ENCODE data around the gene MYG1.

MYG1 gene

GRCh38 chr12:53298164-53298563 is 1.3 kb upstream of the MYG1 start:
- Histone ChIP-seq H3K27ac (ENCODE audit: extremely low read depth, low read depth, low read length) (no peak overlapping the region), H3K4me1 (ENCODE audit: control insufficient read depth, insufficient read depth, low read length) (peaks cover 4% of the 10 kb centered on the region), H3K9me3 (ENCODE audit: control insufficient read depth, insufficient read depth, low read depth, low read length) (no peaks in the 10 kb centered on the region), H3K36me3 (ENCODE audit: control insufficient read depth in 2 of 2, insufficient read depth in 1 of 2, low read length in 2 of 2) (peaks cover 44 to 65% of the 10 kb centered on the region in 2 experiments), H3K4me3 (ENCODE audit: low read depth, low read length) (no peak overlapping the region)
- ChIA-PET POLR2A (interaction anchor here (1.8 to 3.0 kb wide), 4 partner anchors 20 to 118 kb away, joined by 5 to 27 read pairs (median 6); partner anchors contain the start of genes AAAS, CSAD, SP1 and ZNF740), CTCF (interaction anchor here (0.7 to 2.7 kb wide), 9 partner anchors 10 to 232 kb away, joined by 3 to 31 read pairs (median 4); partner anchors contain the start of gene AAAS)
- TF ChIP-seq ZBTB20 (tag by site-specific recombination; IDR thresholded peaks at IDR 0.05): no peak
- TF ChIP-seq FEZF1 (tag by site-specific recombination; IDR thresholded peaks at IDR 0.05): no peak
- no peak for TF ChIP-seq ZNF596 (tag by site-specific recombination; IDR thresholded peaks at IDR 0.05)
- TF ChIP-seq ZNF155 (tag by site-specific recombination; IDR thresholded peaks at IDR 0.05): no peak
- no peak for TF ChIP-seq YY1 (tag by site-specific recombination; IDR thresholded peaks at IDR 0.05)
- TF ChIP-seq ZIC2 (tag by site-specific recombination; IDR thresholded peaks at IDR 0.05): no peak
- no peak for TF ChIP-seq ZNF239 (tag by site-specific recombination; IDR thresholded peaks at IDR 0.05)
- TF ChIP-seq ZNF2 (tag by site-specific recombination; IDR thresholded peaks at IDR 0.05): no peak
- no peak for TF ChIP-seq SALL2 (tag by site-specific recombination; IDR thresholded peaks at IDR 0.05; ENCODE audit: borderline replicate concordance)
- no peak for TF ChIP-seq ZNF830 (tag by site-specific recombination; IDR thresholded peaks at IDR 0.05; ENCODE audit: low read depth)
- TF ChIP-seq TSHZ1 (tag by site-specific recombination; IDR thresholded peaks at IDR 0.05; ENCODE audit: borderline replicate concordance): no peak
- TF ChIP-seq ZNF664 (tag by site-specific recombination; IDR thresholded peaks at IDR 0.05): no peak
- no peak for TF ChIP-seq ZNF324 (tag by site-specific recombination; IDR thresholded peaks at IDR 0.05)

GRCh38 chr12:53299101-53299453 is 418 bp upstream of the MYG1 start:
- Histone ChIP-seq H3K4me1 (ENCODE audit: control insufficient read depth, insufficient read depth, low read length) (peaks cover 4% of the 10 kb centered on the region), H3K9me3 (ENCODE audit: control insufficient read depth, insufficient read depth, low read depth, low read length) (no peaks in the 10 kb centered on the region), H3K4me3 (ENCODE audit: low read depth, low read length) (peak overlapping the region; percentile 98), H3K36me3 (ENCODE audit: control insufficient read depth in 2 of 2, insufficient read depth in 1 of 2, low read length in 2 of 2) (peaks cover 36 to 61% of the 10 kb centered on the region in 2 experiments), H3K27ac (ENCODE audit: extremely low read depth, low read depth, low read length) (no peak overlapping the region)
- ChIA-PET CTCF (interaction anchor here (0.6 to 2.7 kb wide), 5 partner anchors 23 to 233 kb away, joined by 3 to 31 read pairs (median 5); partner anchors contain the start of gene AAAS), POLR2A (interaction anchor here (0.7 to 3.0 kb wide), 16 partner anchors 8 to 213 kb away, joined by 3 to 27 read pairs (median 4); partner anchors contain the start of genes AAAS, CSAD, ESPL1 and SP1)
- no peak for TF ChIP-seq ZNF626 (tag by site-specific recombination; IDR thresholded peaks at IDR 0.05)
- no peak for TF ChIP-seq GLI2 (tag by site-specific recombination; IDR thresholded peaks at IDR 0.05; ENCODE audit: borderline replicate concordance, low read depth)
- TF ChIP-seq, protein P1, sequence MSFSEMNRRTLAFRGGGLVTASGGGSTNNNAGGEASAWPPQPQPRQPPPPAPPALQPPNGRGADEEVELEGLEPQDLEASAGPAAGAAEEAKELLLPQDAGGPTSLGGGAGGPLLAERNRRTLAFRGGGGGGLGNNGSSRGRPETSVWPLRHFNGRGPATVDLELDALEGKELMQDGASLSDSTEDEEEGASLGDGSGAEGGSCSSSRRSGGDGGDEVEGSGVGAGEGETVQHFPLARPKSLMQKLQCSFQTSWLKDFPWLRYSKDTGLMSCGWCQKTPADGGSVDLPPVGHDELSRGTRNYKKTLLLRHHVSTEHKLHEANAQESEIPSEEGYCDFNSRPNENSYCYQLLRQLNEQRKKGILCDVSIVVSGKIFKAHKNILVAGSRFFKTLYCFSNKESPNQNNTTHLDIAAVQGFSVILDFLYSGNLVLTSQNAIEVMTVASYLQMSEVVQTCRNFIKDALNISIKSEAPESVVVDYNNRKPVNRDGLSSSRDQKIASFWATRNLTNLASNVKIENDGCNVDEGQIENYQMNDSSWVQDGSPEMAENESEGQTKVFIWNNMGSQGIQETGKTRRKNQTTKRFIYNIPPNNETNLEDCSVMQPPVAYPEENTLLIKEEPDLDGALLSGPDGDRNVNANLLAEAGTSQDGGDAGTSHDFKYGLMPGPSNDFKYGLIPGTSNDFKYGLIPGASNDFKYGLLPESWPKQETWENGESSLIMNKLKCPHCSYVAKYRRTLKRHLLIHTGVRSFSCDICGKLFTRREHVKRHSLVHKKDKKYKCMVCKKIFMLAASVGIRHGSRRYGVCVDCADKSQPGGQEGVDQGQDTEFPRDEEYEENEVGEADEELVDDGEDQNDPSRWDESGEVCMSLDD (tag by site-specific recombination; IDR thresholded peaks at IDR 0.05): no peak
- no peak for TF ChIP-seq ZNF146 (tag by site-specific recombination; IDR thresholded peaks at IDR 0.05)
- no peak for TF ChIP-seq ZNF184 (tag by site-specific recombination; IDR thresholded peaks at IDR 0.05)
- TF ChIP-seq HIC1 (tag by site-specific recombination; IDR thresholded peaks at IDR 0.05): peak; percentile 47
- TF ChIP-seq ZNF658 (tag by site-specific recombination; IDR thresholded peaks at IDR 0.05): no peak
- TF ChIP-seq, protein P2, sequence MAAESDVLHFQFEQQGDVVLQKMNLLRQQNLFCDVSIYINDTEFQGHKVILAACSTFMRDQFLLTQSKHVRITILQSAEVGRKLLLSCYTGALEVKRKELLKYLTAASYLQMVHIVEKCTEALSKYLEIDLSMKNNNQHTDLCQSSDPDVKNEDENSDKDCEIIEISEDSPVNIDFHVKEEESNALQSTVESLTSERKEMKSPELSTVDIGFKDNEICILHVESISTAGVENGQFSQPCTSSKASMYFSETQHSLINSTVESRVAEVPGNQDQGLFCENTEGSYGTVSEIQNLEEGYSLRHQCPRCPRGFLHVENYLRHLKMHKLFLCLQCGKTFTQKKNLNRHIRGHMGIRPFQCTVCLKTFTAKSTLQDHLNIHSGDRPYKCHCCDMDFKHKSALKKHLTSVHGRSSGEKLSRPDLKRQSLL (tag by site-specific recombination; IDR thresholded peaks at IDR 0.05): no peak
- peak; percentile 61; the same call in 1 of the 2 replicates for TF ChIP-seq ZNF362 (tag by site-specific recombination; IDR thresholded peaks at IDR 0.05)
- TF ChIP-seq ZNF221 (tag by site-specific recombination; IDR thresholded peaks at IDR 0.05; ENCODE audit: borderline replicate concordance): no peak
- 0 out of 2 replicates have a peak, but pooled peaks have one; percentile 8 for TF ChIP-seq ZBTB21 (tag by site-specific recombination; IDR thresholded peaks at IDR 0.05)

All from HEK293 (cell line).